ENCODE measurements around the gene CCDC91. TPM values are rescaled to one million over a fixed set of nuclear protein-coding genes. Genes with fewer than 3 reads are reported as not detected.

CCDC91 gene
- polyA plus RNA-seq, 3 donors from 2014 or later = 46.8 to 60.1 (median 54.3) TPM

DNA sequence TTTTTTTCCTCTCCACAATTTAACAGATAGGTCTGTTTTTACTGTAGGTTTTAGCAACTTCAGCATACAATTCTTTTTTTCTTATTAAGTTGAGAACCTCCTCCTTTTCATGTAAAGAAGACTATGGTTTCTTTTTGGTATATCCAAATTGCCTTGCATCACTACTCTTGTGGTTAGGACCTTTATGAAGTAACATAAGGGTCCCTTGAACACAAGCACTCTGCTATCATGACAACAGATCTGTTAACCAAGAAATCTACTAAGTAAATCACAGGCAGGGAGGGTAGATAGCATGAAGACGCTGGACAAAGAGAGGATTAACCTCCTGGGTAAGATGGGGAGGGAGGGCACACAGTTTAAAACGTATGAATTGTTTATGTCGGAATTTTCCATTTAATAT is 380.6 kb downstream of the CCDC91 start:
- DNase-seq = no peak
- peaks cover 0 to 2% (median 0%) of the 10 kb centered on the region in 6 donors for H3K9me3 Mint-ChIP-seq
- no peak overlapping the region for H3K4me3 Mint-ChIP-seq
- H3K27ac Mint-ChIP-seq = no peak overlapping the region
- peaks cover 4 to 28% (median 14%) of the 10 kb centered on the region in 3 donors for H3K36me3 Mint-ChIP-seq
- H3K4me1 Mint-ChIP-seq = no peaks in the 10 kb centered on the region
- H3K27me3 Mint-ChIP-seq (ENCODE audit: low read depth in 3 of 3) = no peaks in the 10 kb centered on the region

DNA sequence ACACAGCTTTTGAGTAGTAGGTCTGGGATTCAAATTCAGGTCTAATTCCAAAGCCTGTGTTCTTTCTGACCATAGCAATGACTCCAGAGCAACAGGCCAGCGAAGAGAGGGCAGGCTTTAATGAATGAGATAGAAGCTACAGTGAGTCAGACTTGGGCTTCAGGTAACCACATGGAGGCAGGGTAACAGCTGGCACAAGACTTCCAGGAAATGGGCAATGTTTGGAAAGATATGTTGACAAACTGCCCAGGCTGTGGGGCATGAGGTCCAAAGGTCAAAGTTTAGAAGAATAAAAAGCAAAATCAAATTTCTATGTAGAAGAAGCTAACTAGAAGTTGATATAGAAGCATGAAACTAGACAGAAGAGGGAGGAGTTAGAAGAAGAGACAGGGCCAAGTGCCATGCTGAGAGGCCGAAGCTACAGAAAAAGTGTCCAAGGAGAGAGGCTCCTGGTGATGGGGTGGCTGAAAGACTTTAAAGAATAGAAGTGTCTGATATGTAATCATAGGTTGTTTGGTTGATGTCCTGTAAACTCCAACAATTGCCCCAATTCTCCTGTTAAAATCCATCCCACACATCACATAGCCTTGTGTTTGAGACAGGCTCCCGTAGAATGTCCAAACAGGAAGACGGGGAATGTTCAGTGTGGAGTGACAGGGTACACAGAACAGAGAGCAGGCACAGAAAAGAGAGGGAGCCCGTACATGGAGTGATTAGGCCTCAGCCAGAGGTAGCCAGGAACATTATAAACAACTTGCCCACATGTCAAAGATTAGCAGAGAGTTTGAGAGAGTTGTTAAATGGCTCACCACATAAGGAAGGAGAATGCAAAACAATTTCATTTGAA is 384.7 kb downstream of the CCDC91 start:
- Mint-ChIP-seq H3K36me3 (peaks cover 0 to 16% (median 9%) of the 10 kb centered on the region in 3 donors), H3K27ac (peak overlapping the region in 1 of 6 donors; percentile 25), H3K27me3 (ENCODE audit: low read depth in 3 of 3) (no peaks in the 10 kb centered on the region), H3K4me1 (no peaks in the 10 kb centered on the region), H3K9me3 (peaks cover 0 to 2% (median 0%) of the 10 kb centered on the region in 6 donors), H3K4me3 (no peak overlapping the region)
- DNase-seq = no peak

DNA sequence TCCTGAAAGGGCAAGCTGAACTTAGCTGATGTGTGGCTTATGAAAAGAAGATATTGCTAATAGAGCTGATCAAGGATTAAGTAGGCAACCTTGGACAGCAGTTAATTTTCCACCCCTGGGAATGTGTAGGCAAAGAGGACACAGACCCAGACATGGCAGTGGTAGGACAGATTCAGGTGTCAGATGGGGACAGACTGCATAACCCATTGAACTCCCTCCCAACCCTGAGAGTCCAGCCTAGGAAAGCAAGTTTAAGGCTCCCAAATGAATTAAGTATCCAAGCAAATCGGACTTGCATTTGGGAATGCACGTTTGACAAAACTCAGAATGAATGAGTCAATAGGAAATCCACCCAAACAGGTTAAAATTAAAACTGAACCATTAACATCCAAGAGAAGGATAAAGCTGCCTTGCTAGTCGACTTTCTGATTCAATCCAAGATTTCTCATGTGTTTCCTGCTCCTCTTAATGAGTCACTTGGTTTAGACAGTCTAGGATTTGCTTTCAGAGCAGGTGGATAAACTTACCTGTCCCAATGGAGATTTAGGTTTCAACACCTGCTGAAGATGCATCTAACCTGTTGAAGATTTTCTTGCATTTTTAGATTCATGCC is 385.4 kb downstream of the CCDC91 start:
- H3K36me3 Mint-ChIP-seq = peaks cover 0 to 16% (median 11%) of the 10 kb centered on the region in 3 donors
- no peaks in the 10 kb centered on the region for H3K27me3 Mint-ChIP-seq (ENCODE audit: low read depth in 3 of 3)
- H3K27ac Mint-ChIP-seq = no peak overlapping the region
- H3K4me1 Mint-ChIP-seq = no peaks in the 10 kb centered on the region
- DNase-seq = no peak
- no peak overlapping the region for H3K4me3 Mint-ChIP-seq
- H3K9me3 Mint-ChIP-seq = peaks cover 0 to 2% (median 0%) of the 10 kb centered on the region in 6 donors

DNA sequence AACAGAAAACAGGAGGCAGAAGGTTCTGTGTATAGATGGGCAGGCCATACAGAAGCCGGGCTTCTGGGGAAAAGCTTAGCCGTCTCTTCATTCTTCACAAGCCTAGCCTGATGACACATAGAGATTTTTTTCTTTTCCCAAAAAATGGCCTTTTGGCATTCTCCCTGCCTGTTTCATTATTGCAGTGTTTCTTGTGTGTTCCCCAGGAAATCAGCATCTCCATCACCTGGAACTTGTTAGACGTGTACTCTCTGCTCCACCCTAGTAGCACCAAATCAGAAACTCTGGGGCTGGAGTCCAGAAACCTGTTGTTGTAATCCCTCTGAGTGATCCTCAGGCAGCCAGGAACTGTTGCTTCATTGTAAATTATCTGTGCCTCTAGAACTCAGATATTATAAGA is 388.1 kb downstream of the CCDC91 start:
- H3K27me3 Mint-ChIP-seq (ENCODE audit: low read depth in 3 of 3) = no peaks in the 10 kb centered on the region
- no peak overlapping the region for H3K4me3 Mint-ChIP-seq
- H3K4me1 Mint-ChIP-seq = peaks cover 3 to 5% of the 10 kb centered on the region in 2 donors
- no peak overlapping the region for H3K27ac Mint-ChIP-seq
- H3K36me3 Mint-ChIP-seq = peaks cover 0 to 20% (median 11%) of the 10 kb centered on the region in 3 donors
- peaks cover 0 to 2% (median 0%) of the 10 kb centered on the region in 6 donors for H3K9me3 Mint-ChIP-seq
- no peak for DNase-seq

DNA sequence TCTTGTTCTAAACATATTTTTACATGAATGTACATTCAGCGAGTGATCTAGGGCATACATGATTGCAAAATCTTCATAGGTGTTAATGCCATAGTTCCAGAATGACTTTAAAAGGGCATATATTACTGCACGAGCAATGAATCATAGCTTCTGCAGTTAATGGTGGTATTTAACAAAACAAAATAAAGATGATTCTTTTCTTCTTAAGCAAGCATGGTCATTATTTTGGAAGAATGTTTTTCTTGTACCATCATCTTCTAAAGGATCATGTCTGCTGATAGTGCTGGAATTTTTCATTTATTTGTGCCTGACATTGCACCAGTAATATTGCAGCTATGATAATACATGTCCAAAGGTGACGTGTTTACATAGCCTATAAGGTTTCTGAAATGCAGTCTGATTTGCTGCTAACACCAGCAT is 388.6 kb downstream of the CCDC91 start:
- H3K27ac Mint-ChIP-seq = no peak overlapping the region
- H3K36me3 Mint-ChIP-seq = peaks cover 0 to 17% (median 7%) of the 10 kb centered on the region in 3 donors
- no peak overlapping the region for H3K4me3 Mint-ChIP-seq
- no peaks in the 10 kb centered on the region for H3K27me3 Mint-ChIP-seq (ENCODE audit: low read depth in 3 of 3)
- H3K9me3 Mint-ChIP-seq = peaks cover 0 to 2% (median 0%) of the 10 kb centered on the region in 6 donors
- peaks cover 6 to 10% of the 10 kb centered on the region in 2 donors for H3K4me1 Mint-ChIP-seq
- DNase-seq = no peak

DNA sequence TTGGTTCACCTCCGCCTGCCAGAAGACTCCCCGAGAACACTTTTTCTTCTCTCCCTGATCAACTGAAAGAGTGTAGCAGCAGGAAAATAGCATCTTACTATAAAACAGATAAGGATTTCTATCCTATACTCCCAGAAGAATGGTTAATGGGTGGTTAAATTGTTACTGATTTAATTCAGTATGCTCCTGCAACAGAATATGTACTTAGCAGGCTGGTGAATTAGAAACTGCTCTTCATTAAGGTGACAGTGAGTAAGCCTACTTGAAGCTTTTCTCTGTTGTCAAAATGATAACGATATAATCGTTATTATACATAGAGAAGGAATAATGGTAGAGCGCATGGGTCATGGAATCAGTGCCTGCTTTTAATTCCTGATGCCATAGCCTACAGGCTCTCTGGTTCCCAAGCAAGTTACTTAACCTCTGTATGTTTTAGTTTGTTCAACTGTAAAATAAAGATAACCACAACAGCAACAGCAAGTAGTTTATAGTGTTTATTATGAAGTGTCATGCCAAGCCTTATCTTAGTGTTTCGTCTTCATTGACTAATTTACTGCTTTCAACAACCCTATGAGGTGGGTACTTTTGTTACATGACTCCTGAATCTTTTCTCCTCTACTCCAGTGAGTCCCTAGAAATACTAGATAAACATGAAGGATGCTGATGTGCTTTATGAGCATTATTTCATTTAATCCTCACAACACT is 392.6 kb downstream of the CCDC91 start:
- peaks cover 0 to 5% (median 3%) of the 10 kb centered on the region in 3 donors for H3K36me3 Mint-ChIP-seq
- H3K27ac Mint-ChIP-seq = no peak overlapping the region
- H3K4me1 Mint-ChIP-seq = peaks cover 7 to 17% of the 10 kb centered on the region in 2 donors
- H3K27me3 Mint-ChIP-seq (ENCODE audit: low read depth in 3 of 3) = no peaks in the 10 kb centered on the region
- peaks cover 0 to 1% (median 0%) of the 10 kb centered on the region in 6 donors for H3K9me3 Mint-ChIP-seq
- H3K4me3 Mint-ChIP-seq = no peak overlapping the region
- DNase-seq = no peak

DNA sequence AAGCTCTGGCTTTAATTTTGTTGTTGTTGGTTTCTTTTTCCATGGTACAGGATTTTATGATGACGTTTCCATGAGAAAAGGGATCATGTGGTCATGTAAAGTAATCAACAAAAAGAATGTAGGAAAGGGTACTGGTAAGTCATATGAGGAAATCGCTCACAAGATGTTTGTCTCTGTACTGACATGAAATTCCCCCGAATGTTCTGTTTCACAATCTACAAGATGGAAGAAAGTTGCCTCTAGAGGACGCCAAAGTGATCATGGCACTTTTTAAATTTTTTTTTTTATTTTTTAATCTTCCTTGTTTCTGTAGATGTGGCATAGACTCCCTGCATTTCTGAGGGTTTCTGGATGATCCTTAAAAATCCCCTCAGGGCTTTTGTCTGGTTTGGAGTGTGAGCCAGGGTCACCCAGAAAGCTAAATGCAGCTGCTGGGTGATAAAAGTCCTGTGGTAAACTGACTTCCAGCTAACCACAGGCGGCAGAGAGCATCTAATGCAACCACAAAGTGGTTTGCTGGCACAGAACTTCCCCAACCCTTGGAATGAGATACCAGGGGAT is 393.5 kb downstream of the CCDC91 start:
- Mint-ChIP-seq H3K4me1 (peaks cover 7 to 17% of the 10 kb centered on the region in 2 donors), H3K27ac (peak overlapping the region in 2 of 6 donors; percentile 5 to 21), H3K27me3 (ENCODE audit: low read depth in 3 of 3) (peaks cover 0 to 2% (median 0%) of the 10 kb centered on the region in 3 donors), H3K4me3 (no peak overlapping the region), H3K36me3 (peaks cover 0 to 5% (median 3%) of the 10 kb centered on the region in 3 donors), H3K9me3 (peaks cover 0 to 1% (median 0%) of the 10 kb centered on the region in 6 donors)
- DNase-seq = no peak

DNA sequence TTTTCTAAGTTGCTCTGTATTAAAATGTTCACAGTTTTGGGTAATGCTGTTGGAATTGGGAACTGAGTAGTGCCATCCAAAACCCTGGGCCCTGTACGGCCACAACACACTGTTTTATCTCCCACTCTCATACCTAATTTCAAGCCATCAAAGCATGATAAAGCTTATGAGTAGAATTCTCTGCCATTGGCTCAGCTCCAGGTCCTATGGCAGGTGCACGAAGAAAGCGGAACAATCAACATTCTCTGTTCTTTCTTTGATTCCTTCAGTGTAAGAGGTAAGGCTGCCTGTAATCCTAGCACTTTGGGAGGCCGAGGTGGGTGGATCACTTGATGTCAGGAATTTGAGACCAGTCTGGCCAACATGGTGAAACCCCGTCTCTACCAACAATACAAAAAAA is 394.9 kb downstream of the CCDC91 start:
- no peak for DNase-seq
- Mint-ChIP-seq H3K36me3 (peaks cover 0 to 5% (median under 1%) of the 10 kb centered on the region in 3 donors), H3K4me1 (peaks cover 7 to 17% of the 10 kb centered on the region in 2 donors), H3K27me3 (ENCODE audit: low read depth in 3 of 3) (peaks cover 0 to 4% (median 0%) of the 10 kb centered on the region in 3 donors), H3K9me3 (peaks cover 0 to 4% (median 2%) of the 10 kb centered on the region in 6 donors), H3K27ac (no peak overlapping the region), H3K4me3 (no peak overlapping the region)

DNA sequence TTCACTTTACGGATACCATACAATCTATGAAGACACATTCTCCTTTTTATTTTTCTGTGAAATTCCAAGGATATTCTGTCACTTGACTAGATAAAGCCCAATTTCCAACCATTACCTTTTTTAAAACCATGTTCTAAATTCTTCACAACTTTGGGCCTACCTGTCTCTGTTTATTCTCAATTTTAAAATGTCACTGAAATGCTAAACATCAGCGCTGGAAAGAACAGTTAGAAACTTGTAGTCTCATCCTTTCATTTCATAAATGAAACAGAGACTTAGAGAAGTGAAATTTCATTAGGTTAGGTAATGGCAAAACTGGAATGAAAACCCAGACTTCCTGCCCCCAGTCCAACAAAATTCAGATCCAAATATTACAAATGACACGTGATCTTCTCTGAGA is 396.2 kb downstream of the CCDC91 start:
- Mint-ChIP-seq H3K4me1 (peaks cover 7 to 17% of the 10 kb centered on the region in 2 donors), H3K4me3 (no peak overlapping the region), H3K36me3 (no peaks in the 10 kb centered on the region), H3K9me3 (peaks cover 0 to 14% (median 2%) of the 10 kb centered on the region in 6 donors), H3K27ac (no peak overlapping the region), H3K27me3 (ENCODE audit: low read depth in 3 of 3) (peaks cover 0 to 4% (median 0%) of the 10 kb centered on the region in 3 donors)
- no peak for DNase-seq

DNA sequence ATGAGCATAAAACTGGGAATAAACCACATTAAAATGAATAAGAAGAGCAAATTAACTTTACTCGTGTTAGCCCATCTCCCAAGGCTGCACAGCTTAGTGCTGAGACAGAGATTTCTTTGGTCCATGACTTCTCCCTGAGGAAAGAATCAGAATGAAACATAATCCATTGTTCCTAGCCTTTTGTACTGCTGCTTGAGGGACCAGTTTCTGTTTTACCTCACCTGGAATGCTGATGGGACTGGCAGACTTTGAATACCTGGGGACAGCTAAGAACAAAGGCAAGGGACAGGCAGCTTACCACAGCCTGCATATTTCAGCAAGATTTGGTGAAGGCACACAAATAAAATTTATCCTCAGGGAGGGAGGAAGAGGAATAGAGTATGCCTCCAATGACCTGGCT is 401.6 kb downstream of the CCDC91 start:
- Mint-ChIP-seq H3K36me3 (peaks cover 0 to 12% (median 4%) of the 10 kb centered on the region in 3 donors), H3K4me1 (no peaks in the 10 kb centered on the region), H3K9me3 (peaks cover 10 to 37% (median 17%) of the 10 kb centered on the region in 6 donors), H3K27ac (no peak overlapping the region), H3K27me3 (ENCODE audit: low read depth in 3 of 3) (peaks cover 0 to 6% (median 0%) of the 10 kb centered on the region in 3 donors), H3K4me3 (no peak overlapping the region)
- DNase-seq = no peak

Other genes starting within 250 kb of the CCDC91 start
- gene PTHLH, start 217.7 kb upstream of the CCDC91 start, polyA plus RNA-seq = not detected